ENCODE results near the gene PDE11A. TPM values are rescaled to one million over a fixed set of nuclear protein-coding genes. Genes with fewer than 3 reads are reported as not detected.
A peak's percentile ranks its signal among the peaks of the same experiment; 100 is the strongest.

PDE11A gene
- total and polyA plus RNA-seq, 2 of the 13 experiments (the other 11 are each of a cell fraction or from before 2014, with no cell fraction given), result 1.2 to 1.7 TPM

DNA sequence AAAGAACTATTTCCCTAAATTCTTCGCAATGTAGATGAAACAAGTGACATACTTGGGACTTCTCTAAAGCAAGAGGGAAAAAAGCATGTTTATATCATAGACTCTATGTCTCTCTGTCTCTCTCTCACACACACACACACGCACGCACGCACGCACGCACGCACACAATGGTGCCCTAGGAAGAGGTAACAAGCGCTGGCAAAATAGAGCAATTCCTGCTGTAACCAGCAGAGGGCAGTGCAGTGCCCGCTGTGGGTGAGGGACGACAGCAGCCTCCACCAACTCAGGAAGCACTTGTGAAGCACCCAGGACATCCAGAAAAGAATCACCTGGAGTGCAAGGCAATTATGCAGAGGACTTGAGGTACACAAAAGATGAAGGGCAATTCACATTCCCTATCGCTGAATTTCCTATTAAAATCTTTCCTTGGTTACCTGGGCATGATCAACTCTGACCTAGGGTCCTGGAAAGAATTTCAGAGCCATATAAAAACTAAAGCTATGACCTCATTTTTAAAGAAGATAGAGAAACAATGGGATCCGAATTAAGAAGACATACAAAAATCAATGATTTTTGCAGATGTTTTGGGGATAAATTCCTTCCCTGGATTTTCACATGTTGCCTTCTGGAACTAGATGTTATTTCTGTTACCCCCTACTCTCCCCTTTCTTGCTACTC lies 166.4 kb downstream of the PDE11A start (continued):
- TF ChIP-seq, protein P1, sequence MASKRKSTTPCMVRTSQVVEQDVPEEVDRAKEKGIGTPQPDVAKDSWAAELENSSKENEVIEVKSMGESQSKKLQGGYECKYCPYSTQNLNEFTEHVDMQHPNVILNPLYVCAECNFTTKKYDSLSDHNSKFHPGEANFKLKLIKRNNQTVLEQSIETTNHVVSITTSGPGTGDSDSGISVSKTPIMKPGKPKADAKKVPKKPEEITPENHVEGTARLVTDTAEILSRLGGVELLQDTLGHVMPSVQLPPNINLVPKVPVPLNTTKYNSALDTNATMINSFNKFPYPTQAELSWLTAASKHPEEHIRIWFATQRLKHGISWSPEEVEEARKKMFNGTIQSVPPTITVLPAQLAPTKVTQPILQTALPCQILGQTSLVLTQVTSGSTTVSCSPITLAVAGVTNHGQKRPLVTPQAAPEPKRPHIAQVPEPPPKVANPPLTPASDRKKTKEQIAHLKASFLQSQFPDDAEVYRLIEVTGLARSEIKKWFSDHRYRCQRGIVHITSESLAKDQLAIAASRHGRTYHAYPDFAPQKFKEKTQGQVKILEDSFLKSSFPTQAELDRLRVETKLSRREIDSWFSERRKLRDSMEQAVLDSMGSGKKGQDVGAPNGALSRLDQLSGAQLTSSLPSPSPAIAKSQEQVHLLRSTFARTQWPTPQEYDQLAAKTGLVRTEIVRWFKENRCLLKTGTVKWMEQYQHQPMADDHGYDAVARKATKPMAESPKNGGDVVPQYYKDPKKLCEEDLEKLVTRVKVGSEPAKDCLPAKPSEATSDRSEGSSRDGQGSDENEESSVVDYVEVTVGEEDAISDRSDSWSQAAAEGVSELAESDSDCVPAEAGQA (IDR thresholded peaks at IDR 0.05; ENCODE audit: low read depth), result no peak
- TF ChIP-seq, protein P1 (CRISPR knock-in tag; IDR thresholded peaks at IDR 0.05; ENCODE audit: borderline replicate concordance), result no peak
- TF ChIP-seq ELF3 (CRISPR knock-in tag; IDR thresholded peaks at IDR 0.05) (0 out of 2 replicates have a peak, but pooled peaks have one; percentile 10), ARNT2 (CRISPR knock-in tag; IDR thresholded peaks at IDR 0.05; ENCODE audit: low read depth) (no peak)
- TF ChIP-seq, protein P2, sequence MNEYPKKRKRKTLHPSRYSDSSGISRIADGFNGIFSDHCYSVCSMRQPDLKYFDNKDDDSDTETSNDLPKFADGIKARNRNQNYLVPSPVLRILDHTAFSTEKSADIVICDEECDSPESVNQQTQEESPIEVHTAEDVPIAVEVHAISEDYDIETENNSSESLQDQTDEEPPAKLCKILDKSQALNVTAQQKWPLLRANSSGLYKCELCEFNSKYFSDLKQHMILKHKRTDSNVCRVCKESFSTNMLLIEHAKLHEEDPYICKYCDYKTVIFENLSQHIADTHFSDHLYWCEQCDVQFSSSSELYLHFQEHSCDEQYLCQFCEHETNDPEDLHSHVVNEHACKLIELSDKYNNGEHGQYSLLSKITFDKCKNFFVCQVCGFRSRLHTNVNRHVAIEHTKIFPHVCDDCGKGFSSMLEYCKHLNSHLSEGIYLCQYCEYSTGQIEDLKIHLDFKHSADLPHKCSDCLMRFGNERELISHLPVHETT (CRISPR knock-in tag; conservative IDR thresholded peaks at IDR 0.05), result no peak
